Right renal cortex interstitium (tissue), 3 donors: ENCODE data around the gene PF4V1. TPM values are rescaled to one million over a fixed set of nuclear protein-coding genes. Genes with fewer than 3 reads are reported as not detected.

ENCODE experiments used
- DNase-seq, 3 donors: peaks; one replicate each; pipeline ENCODE4 v3.0.0-alpha.2; 2013; ENCODE audit warnings: low read depth in 3 of 3, low spot score in 2 of 3
- polyA plus RNA-seq, 3 donors: library from polyadenylated mRNA; unstranded; fragments of 120-200 nt; gene quantifications; one replicate each; pipeline ENCODE4 v1.2.1, GENCODE V29; 2013; ENCODE audit not compliant: insufficient read length in 3 of 3

The PF4V1 gene
- polyA plus RNA-seq, 3 donors, result 0.31 to 2.0 (median 0.71) TPM

GRCh38 chr4:73844806-73845205 is 8.3 kb upstream of the PF4V1 start:
- no peak for DNase-seq

- no peak for DNase-seq
These were observed 5.4 kb upstream of the PF4V1 start for GRCh38 chr4:73847526-73848182.

- DNase-seq, result no peak
These were observed 4.8 kb upstream of the PF4V1 start for GRCh38 chr4:73848183-73848777.

- DNase-seq, result no peak
These were observed 2.7 kb upstream of the PF4V1 start for GRCh38 chr4:73850261-73850970.

GRCh38 chr4:73851293-73851692 is 1.8 kb upstream of the PF4V1 start:
- DNase-seq, result no peak

GRCh38 chr4:73852771-73853170 is 325 bp upstream of the PF4V1 start:
- DNase-seq, result no peak

GRCh38 chr4:73853718-73854473 is 800 bp downstream of the PF4V1 start:
- DNase-seq, result no peak

GRCh38 chr4:73855406-73855805 is 2.3 kb downstream of the PF4V1 start:
- no peak for DNase-seq

- no peak for DNase-seq
These were observed 3.4 kb downstream of the PF4V1 start for GRCh38 chr4:73856518-73856917.

- DNase-seq, result no peak
These were observed 6.6 kb downstream of the PF4V1 start for GRCh38 chr4:73859614-73860088.

GRCh38 chr4:73860181-73860580 is 7.1 kb downstream of the PF4V1 start:
- no peak for DNase-seq

- DNase-seq, result no peak
These were observed 7.8 kb downstream of the PF4V1 start for GRCh38 chr4:73860917-73861316.

- DNase-seq, result no peak
These were observed 9.2 kb downstream of the PF4V1 start for GRCh38 chr4:73862322-73862721.

GRCh38 chr4:73864365-73864764 is 11.3 kb downstream of the PF4V1 start:
- DNase-seq, result no peak

- no peak for DNase-seq
These were observed 11.9 kb downstream of the PF4V1 start for GRCh38 chr4:73864961-73865360.

GRCh38 chr4:73865431-73866096 is 12.5 kb downstream of the PF4V1 start:
- DNase-seq, result no peak

- no peak for DNase-seq
These were observed 13.2 kb downstream of the PF4V1 start for GRCh38 chr4:73866246-73866645.

GRCh38 chr4:73867783-73868182 is 14.7 kb downstream of the PF4V1 start:
- DNase-seq, result no peak

GRCh38 chr4:73868206-73869129 is 15.4 kb downstream of the PF4V1 start:
- DNase-seq, result no peak
